HepG2 (cell line): ENCODE data around the gene RRM2. TPM values are rescaled to one million over a fixed set of nuclear protein-coding genes. Genes with fewer than 3 reads are reported as not detected.

ENCODE experiments used
- ATAC-seq: fragments of 200-7000 bp; cut with Tn5 transposase; 3 replicates; pipeline ENCODE4 v1.9.1; 2020; ENCODE audit warnings: mild to moderate bottlenecking, moderate library complexity
- BruUV-seq: library from RNA; stranded (reverse); fragments of 400-500 nt; replicated peaks from 2 replicates; lab custom pipeline; 2021; lab: Mats Ljungman, UMichigan
- CTCF ChIA-PET: fragments of 300-600 bp; formaldehyde crosslinking; extraction: SDS; loops from one replicate; lab custom pipeline; 2021; ENCODE audit warnings: low total read pairs, inconsistent platforms, low intra/inter-chr PET ratio; lab: Yijun Ruan, JAX
- POLR2A ChIA-PET: fragments of 350-600 bp; sonication (Branson Sonifier 250); formaldehyde crosslinking; loops from one replicate; lab custom pipeline; 2020; ENCODE audit warnings: antibody characterized with exemption, inconsistent platforms; lab: Yijun Ruan, JAX
- DNase-seq: peaks from one replicate; pipeline ENCODE4 v3.0.0-alpha.2; 2015; ENCODE audit warnings: low spot score
- FAIRE-seq: peaks from 3 replicates; lab custom pipeline; 2011; peaks lifted over from hg19 to GRCh38; lab: Jason Lieb, UNC
- H2AFZ ChIP-seq: one replicate; pipeline ENCODE4 v1.6.1; 2011; ENCODE audit warnings: low read length, inconsistent platforms
- H3K27ac ChIP-seq: fragments of 300-600 bp; 3 replicates; pipeline ENCODE4 v1.8.0; 2011; ENCODE audit warnings: mixed run types, mild to moderate bottlenecking, mixed read lengths, low read length, inconsistent platforms; ENCODE audit not compliant: insufficient read depth; ENCODE audit errors: extremely low read length
- H3K27me3 ChIP-seq, 2 experiments: fragments of 200-600 bp in 1 of 2; 2 replicates in 1 of 2; 3 replicates in 1 of 2; pipeline versions ENCODE4 v1.6.0 to v1.8.0; 2011; ENCODE audit warnings: low read length in 2 of 2, mild to moderate bottlenecking in 2 of 2, moderate library complexity in 2 of 2, inconsistent platforms in 1 of 2; ENCODE audit not compliant: insufficient read depth in 2 of 2, control insufficient read depth in 1 of 2
- H3K36me3 ChIP-seq, 2 experiments: fragments of 200-600 bp in 1 of 2; replicated peaks in 1 of 2; 2 replicates in 1 of 2; 3 replicates in 1 of 2; pipeline versions ENCODE4 v1.5.1 to v1.8.0; 2011; ENCODE audit warnings: low read length in 2 of 2, inconsistent platforms in 1 of 2; ENCODE audit not compliant: insufficient read depth in 2 of 2, control insufficient read depth in 1 of 2
- H3K4me1 ChIP-seq: 2 replicates; pipeline ENCODE4 v1.5.1; 2012; ENCODE audit warnings: low read length, inconsistent platforms; ENCODE audit not compliant: insufficient read depth
- H3K4me2 ChIP-seq: 2 replicates; pipeline ENCODE4 v1.6.0; 2011; ENCODE audit warnings: low read depth, low read length, inconsistent platforms
- H3K4me3 ChIP-seq, 3 experiments: fragments of 200-600 bp in 1 of 3; sonication (generic), shearing (Covaris generic) in 1 of 3; replicated peaks in 1 of 3; 2 replicates each; pipeline ENCODE4 v1.5.1; 2011 to 2016; ENCODE audit warnings: low read length in 3 of 3, inconsistent platforms in 2 of 3, low read depth in 2 of 3, mild to moderate bottlenecking in 2 of 3, control low read depth in 1 of 3, mixed read lengths in 1 of 3; ENCODE audit not compliant: insufficient read depth in 1 of 3
- H3K79me2 ChIP-seq: one replicate; pipeline ENCODE4 v1.6.1; 2011; ENCODE audit warnings: low read length, inconsistent platforms; ENCODE audit not compliant: insufficient read depth
- H3K9ac ChIP-seq: 2 replicates; pipeline ENCODE4 v1.6.0; 2011; ENCODE audit warnings: mild to moderate bottlenecking, low read depth, low read length, inconsistent platforms; ENCODE audit not compliant: insufficient read depth
- H3K9me3 ChIP-seq: 2 replicates; pipeline ENCODE4 v1.5.1; 2012; ENCODE audit warnings: mild to moderate bottlenecking, low read length
- H4K20me1 ChIP-seq: 2 replicates; pipeline ENCODE4 v1.6.0; 2011; ENCODE audit warnings: inconsistent platforms, mild to moderate bottlenecking, low read length, moderate library complexity; ENCODE audit not compliant: insufficient read depth
- FOXA1 ChIP-seq, 2 experiments: fragments of 450-650 bp in 1 of 2; sonication (generic) in 1 of 2; formaldehyde crosslinking in 1 of 2; IDR thresholded peaks; 2 replicates each; pipeline versions ENCODE4 v1.4.0 to v1.6.1; 2016 to 2020; ENCODE audit warnings: missing genetic modification reagents in 1 of 2
- FOXO4 ChIP-seq: sonication (generic); formaldehyde crosslinking; conservative IDR thresholded peaks from 2 replicates; pipeline ENCODE4 v1.8.1; 2023; ENCODE audit warnings: missing genetic modification reagents
- GATAD2A ChIP-seq: IDR thresholded peaks from 2 replicates; pipeline ENCODE4 v1.6.1; 2016
- HOXA7 ChIP-seq: sonication (generic); formaldehyde crosslinking; IDR thresholded peaks from 2 replicates; pipeline ENCODE4 v1.8.1; 2022; ENCODE audit warnings: mild to moderate bottlenecking, missing genetic modification reagents, moderate library complexity
- HOXA9 ChIP-seq: sonication (generic); formaldehyde crosslinking; IDR thresholded peaks from 2 replicates; pipeline ENCODE4 v1.8.1; 2022; ENCODE audit warnings: missing genetic modification reagents, mild to moderate bottlenecking, moderate library complexity, borderline replicate concordance
- KLF15 ChIP-seq: sonication (generic); formaldehyde crosslinking; IDR thresholded peaks from 2 replicates; pipeline ENCODE4 v1.8.1; 2023; ENCODE audit warnings: borderline replicate concordance, mild to moderate bottlenecking, inconsistent platforms, missing genetic modification reagents, mixed read lengths
- MTA3 ChIP-seq: sonication (generic); formaldehyde crosslinking; IDR thresholded peaks from 2 replicates; pipeline ENCODE4 v1.4.0; 2020; ENCODE audit warnings: missing genetic modification reagents
- PCBP2 ChIP-seq: fragments of 200-400 bp; formaldehyde crosslinking; optimal IDR thresholded peaks from 2 replicates; pipeline ENCODE3; 2018; ENCODE audit warnings: low read length, low read depth; ENCODE audit not compliant: poor library complexity, severe bottlenecking
- SNAI1 ChIP-seq: sonication (generic); formaldehyde crosslinking; IDR thresholded peaks from 2 replicates; pipeline ENCODE4 v1.5.0; 2020; ENCODE audit warnings: mild to moderate bottlenecking, missing genetic modification reagents, borderline replicate concordance
- THAP11 ChIP-seq: IDR thresholded peaks from 2 replicates; pipeline ENCODE4 v1.6.1; 2016; ENCODE audit warnings: missing biosample characterization, missing genetic modification reagents
- ZFY ChIP-seq: sonication (generic); formaldehyde crosslinking; IDR thresholded peaks from 2 replicates; pipeline ENCODE4 v1.4.0; 2020; ENCODE audit warnings: missing genetic modification reagents
- ZNF614 ChIP-seq: IDR thresholded peaks from 2 replicates; pipeline ENCODE4 v1.6.1; 2018; ENCODE audit warnings: missing biosample characterization, missing genetic modification reagents, inconsistent platforms, borderline replicate concordance
- ZNF691 ChIP-seq: sonication (generic); formaldehyde crosslinking; IDR thresholded peaks from 2 replicates; pipeline ENCODE4 v1.4.0; 2020; ENCODE audit warnings: missing genetic modification reagents, low read depth, mild to moderate bottlenecking, borderline replicate concordance
- ZNF782 ChIP-seq: sonication (generic); formaldehyde crosslinking; IDR thresholded peaks from 2 replicates; pipeline ENCODE4 v1.4.0; 2020; ENCODE audit warnings: missing genetic modification reagents, mild to moderate bottlenecking, borderline replicate concordance
- ZNF790 ChIP-seq: sonication (generic); formaldehyde crosslinking; IDR thresholded peaks from 2 replicates; pipeline ENCODE4 v1.8.0; 2022; ENCODE audit warnings: missing genetic modification reagents, mild to moderate bottlenecking, borderline replicate concordance
- WGBS: methylation state at CpG from one replicate; pipeline ENCODE4 v1.1.6; 2017; ENCODE audit warnings: low lambda C conversion rate; 5-methylcytosine and 5-hydroxymethylcytosine counted together
- in situ Hi-C: cut with HindIII; loops from 2 replicates; pipeline ENCODE4 v1.10.0; 2017; ENCODE audit warnings: low pct_unique_long_range_greater_than_20kb; ENCODE audit not compliant: extremely low pct_ligation_motif_present
- intact Hi-C: fragments of 100-400 bp; cut with micrococcal nuclease; formaldehyde crosslinking; loops from one replicate; pipeline ENCODE4 v1.10.0; 2022; ENCODE audit not compliant: unreplicated experiment
- polyA plus RNA-seq, 8 experiments: library from polyadenylated mRNA; depleted of rRNA in 3 of 8; stranded (reverse) in 7 of 8; unstranded in 1 of 8; fragments of >200 nt; fragmentation: Illumina TruSeq in 4 of 8; extraction: Trizol in 4 of 8; gene quantifications; 2 replicates each; pipeline versions ENCODE4 v1.2.1 to v1.2.3, GENCODE V29; 2011 to 2016; ENCODE audit warnings: low read depth in 4 of 8, missing spikeins in 1 of 8, mixed read lengths in 1 of 8; ENCODE audit not compliant: insufficient read depth in 1 of 8
- total RNA-seq, 5 experiments: library from RNA; depleted of rRNA; stranded (reverse); fragments of >200 nt; fragmentation: Illumina TruSeq; extraction: Trizol; gene quantifications; 2 replicates each; pipeline ENCODE4 v1.2.3, GENCODE V29; 2016; ENCODE audit warnings: low read depth in 1 of 5
- TF ChIP-seq, protein P1 (sequence below): sonication (generic); formaldehyde crosslinking; IDR thresholded peaks from 2 replicates; pipeline ENCODE4 v1.5.1; 2020; ENCODE audit warnings: missing genetic modification reagents, mild to moderate bottlenecking, borderline replicate concordance
- TF ChIP-seq, protein P2 (sequence below): sonication (generic); formaldehyde crosslinking; IDR thresholded peaks from 2 replicates; pipeline ENCODE4 v1.5.1; 2020; ENCODE audit warnings: missing genetic modification reagents, mild to moderate bottlenecking, borderline replicate concordance

RRM2 gene
- total and polyA plus RNA-seq, 2 of the 13 experiments (the other 11 are each of a cell fraction or from before 2014, with no cell fraction given): 31.3 to 150 TPM

- Histone ChIP-seq H3K9me3 (no peaks in the 10 kb centered on the region), H3K4me1 (no peaks in the 10 kb centered on the region), H2AFZ (no peak overlapping the region), H4K20me1 (no peaks in the 10 kb centered on the region), H3K27ac (no peak overlapping the region), H3K36me3 (peaks cover 8 to 24% of the 10 kb centered on the region in 2 experiments; a peak in 4 of 5 replicates), H3K27me3 (no peaks in the 10 kb centered on the region), H3K4me2 (no peak overlapping the region), H3K4me3 (no peak overlapping the region), H3K79me2 (no peaks in the 10 kb centered on the region), H3K9ac (no peak overlapping the region)
- FAIRE-seq (no peak), DNase-seq (no peak), ATAC-seq (no peak)
- in situ Hi-C loops (no loop called here), intact Hi-C loops (no loop called here)
- 94% methylated on average over 4 of the region's 4 CpGs for WGBS
- no TSS peak for BruUV-seq
- POLR2A ChIA-PET: no interaction called here
- CTCF ChIA-PET: no interaction called here
- no peak for TF ChIP-seq KLF15 (CRISPR knock-in tag)
- no peak for TF ChIP-seq SNAI1
- TF ChIP-seq HOXA9 (CRISPR knock-in tag): no peak
- no peak for TF ChIP-seq GATAD2A (CRISPR knock-in tag)
- TF ChIP-seq ZNF691 (CRISPR knock-in tag): no peak
- TF ChIP-seq MTA3: no peak
- TF ChIP-seq FOXO4: no peak
- no peak for TF ChIP-seq ZNF782 (CRISPR knock-in tag)
- no peak for TF ChIP-seq PCBP2
- no peak for TF ChIP-seq ZNF790 (CRISPR knock-in tag)
- TF ChIP-seq THAP11 (CRISPR knock-in tag): no peak
- TF ChIP-seq, protein P1, sequence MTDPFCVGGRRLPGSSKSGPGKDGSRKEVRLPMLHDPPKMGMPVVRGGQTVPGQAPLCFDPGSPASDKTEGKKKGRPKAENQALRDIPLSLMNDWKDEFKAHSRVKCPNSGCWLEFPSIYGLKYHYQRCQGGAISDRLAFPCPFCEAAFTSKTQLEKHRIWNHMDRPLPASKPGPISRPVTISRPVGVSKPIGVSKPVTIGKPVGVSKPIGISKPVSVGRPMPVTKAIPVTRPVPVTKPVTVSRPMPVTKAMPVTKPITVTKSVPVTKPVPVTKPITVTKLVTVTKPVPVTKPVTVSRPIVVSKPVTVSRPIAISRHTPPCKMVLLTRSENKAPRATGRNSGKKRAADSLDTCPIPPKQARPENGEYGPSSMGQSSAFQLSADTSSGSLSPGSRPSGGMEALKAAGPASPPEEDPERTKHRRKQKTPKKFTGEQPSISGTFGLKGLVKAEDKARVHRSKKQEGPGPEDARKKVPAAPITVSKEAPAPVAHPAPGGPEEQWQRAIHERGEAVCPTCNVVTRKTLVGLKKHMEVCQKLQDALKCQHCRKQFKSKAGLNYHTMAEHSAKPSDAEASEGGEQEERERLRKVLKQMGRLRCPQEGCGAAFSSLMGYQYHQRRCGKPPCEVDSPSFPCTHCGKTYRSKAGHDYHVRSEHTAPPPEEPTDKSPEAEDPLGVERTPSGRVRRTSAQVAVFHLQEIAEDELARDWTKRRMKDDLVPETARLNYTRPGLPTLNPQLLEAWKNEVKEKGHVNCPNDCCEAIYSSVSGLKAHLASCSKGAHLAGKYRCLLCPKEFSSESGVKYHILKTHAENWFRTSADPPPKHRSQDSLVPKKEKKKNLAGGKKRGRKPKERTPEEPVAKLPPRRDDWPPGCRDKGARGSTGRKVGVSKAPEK (CRISPR knock-in tag): no peak
- no peak for TF ChIP-seq ZFY (CRISPR knock-in tag)
- TF ChIP-seq ZNF614 (CRISPR knock-in tag): no peak
- TF ChIP-seq, protein P2, sequence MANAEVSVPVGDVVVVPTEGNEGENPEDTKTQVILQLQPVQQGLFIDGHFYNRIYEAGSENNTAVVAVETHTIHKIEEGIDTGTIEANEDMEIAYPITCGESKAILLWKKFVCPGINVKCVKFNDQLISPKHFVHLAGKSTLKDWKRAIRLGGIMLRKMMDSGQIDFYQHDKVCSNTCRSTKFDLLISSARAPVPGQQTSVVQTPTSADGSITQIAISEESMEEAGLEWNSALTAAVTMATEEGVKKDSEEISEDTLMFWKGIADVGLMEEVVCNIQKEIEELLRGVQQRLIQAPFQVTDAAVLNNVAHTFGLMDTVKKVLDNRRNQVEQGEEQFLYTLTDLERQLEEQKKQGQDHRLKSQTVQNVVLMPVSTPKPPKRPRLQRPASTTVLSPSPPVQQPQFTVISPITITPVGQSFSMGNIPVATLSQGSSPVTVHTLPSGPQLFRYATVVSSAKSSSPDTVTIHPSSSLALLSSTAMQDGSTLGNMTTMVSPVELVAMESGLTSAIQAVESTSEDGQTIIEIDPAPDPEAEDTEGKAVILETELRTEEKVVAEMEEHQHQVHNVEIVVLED (CRISPR knock-in tag): no peak
- no peak for TF ChIP-seq FOXA1 (IDR thresholded peaks at IDR 0.05)
- TF ChIP-seq FOXA1 (CRISPR knock-in tag; IDR thresholded peaks at IDR 0.05): no peak
- TF ChIP-seq HOXA7 (CRISPR knock-in tag): no peak
Observed at GRCh38 chr2:10157293-10157692, 34.8 kb downstream of the RRM2 start.
